Erythroblast (primary cell): ENCODE measurements around the gene SMO.
"Not testable (repeated sequence)": the region's sequence is repeated elsewhere in the genome, so short reads cannot be mapped to it uniquely, and the experiment has no call there.

Experiments
- GATA1 ChIP-seq: IDR thresholded peaks from 2 replicates; pipeline ENCODE4 v1.6.1; 2011; ENCODE audit warnings: low read depth, mild to moderate bottlenecking, control low read depth, low read length, moderate library complexity
- POLR2A ChIP-seq: IDR thresholded peaks from 2 replicates; pipeline ENCODE4 v1.6.1; 2011; ENCODE audit warnings: mild to moderate bottlenecking, low read length

DNA sequence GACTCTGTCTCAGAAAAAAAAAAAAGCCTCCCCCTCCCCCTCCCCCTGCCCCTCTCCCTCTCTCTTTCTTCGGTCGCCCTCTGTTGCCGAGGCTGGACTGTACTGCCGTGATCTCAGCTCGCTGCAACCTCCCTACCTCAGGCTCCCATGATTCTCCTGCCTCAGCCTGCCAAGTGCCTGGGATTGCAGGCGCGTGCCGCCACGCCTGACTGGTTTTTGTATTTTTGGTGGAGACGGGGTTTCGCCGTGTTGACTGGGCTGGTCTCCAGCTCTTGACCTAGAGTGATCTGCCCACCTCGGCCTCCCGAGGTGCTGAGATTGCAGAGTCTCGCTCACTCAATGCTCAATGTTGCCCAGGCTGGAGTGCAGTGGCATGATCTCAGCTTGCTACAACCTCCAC lies 27.3 kb downstream of the SMO start:
- TF ChIP-seq POLR2A, GATA1: not testable (repeated sequence)
